ENCODE data around the gene AP1S1.

DNA sequence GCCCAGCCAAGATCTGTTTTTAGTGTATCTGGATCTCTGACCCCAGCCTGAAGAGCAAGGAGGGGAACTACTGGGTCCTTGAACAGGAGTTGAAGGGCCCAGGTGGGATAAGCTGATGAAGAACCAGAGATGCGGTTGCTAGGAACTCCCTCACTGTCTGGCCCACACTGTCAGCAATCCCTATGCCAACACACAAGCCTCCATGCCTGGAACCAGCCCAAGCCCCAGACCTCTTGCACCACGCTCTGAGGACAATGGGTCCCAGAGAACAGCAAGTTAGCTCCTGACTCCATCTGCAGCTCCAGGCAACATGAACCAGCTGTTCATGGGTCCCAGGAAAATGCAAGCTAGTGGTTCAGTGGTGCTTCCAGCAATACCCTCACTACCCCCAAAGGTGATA, 23.4 kb downstream of the AP1S1 start:
- TF ChIP-seq POLR2AphosphoS5 (IDR thresholded peaks at IDR 0.05; ENCODE audit: low read depth, low read length): no peak
- TF ChIP-seq TAF1 (IDR thresholded peaks at IDR 0.05; ENCODE audit: low read depth, low read length): no peak
- no peak for TF ChIP-seq POLR2A (IDR thresholded peaks at IDR 0.05; ENCODE audit: low read depth, low read length)
- no peak for TF ChIP-seq POU2F2 (IDR thresholded peaks at IDR 0.05; ENCODE audit: low read depth, low read length)

Measured in GM12891 (cell line).